ENCODE data around the gene UBQLN1. TPM values are rescaled to one million over a fixed set of nuclear protein-coding genes. Genes with fewer than 3 reads are reported as not detected.

UBQLN1 gene
- total and polyA plus RNA-seq, 2 donors (not counting 1 experiment from before 2014, with no cell fraction given) = 49.8 to 101 TPM

- Mint-ChIP-seq H3K9me3 (ENCODE audit: insufficient read depth) (peaks cover 2% of the 10 kb centered on the region), H3K4me1 (peaks cover 80% of the 10 kb centered on the region), H3K4me3 (peak overlapping the region; percentile 36), H3K27ac (no peak overlapping the region), H3K27me3 (no peaks in the 10 kb centered on the region)
- H2AFZ ChIP-seq (ENCODE audit: insufficient read depth, low read depth, low read length, poor library complexity, severe bottlenecking) = no peak overlapping the region
- no peak for DNase-seq
- intact Hi-C loops (cut with micrococcal nuclease) = no loop called here
- ATAC-seq (ENCODE audit: low read depth) = no peak
- TF ChIP-seq CTCF (IDR thresholded peaks at IDR 0.05) (no peak), EZH2 (IDR thresholded peaks at IDR 0.05; ENCODE audit: borderline replicate concordance, insufficient read depth, low read depth, low read length, poor library complexity, severe bottlenecking) (no peak)
- ChIA-PET CTCF (no interaction called here), POLR2A (no interaction called here)
- no peaks in the 10 kb centered on the region for H3K36me3 ChIP-seq (replicated peaks in 1 of 2; ENCODE audit: control extremely low read depth in 1 of 2, control insufficient read depth in 1 of 2, extremely low read depth in 1 of 2, insufficient read depth in 2 of 2, low read length in 1 of 2)
- H4K20me1 ChIP-seq (ENCODE audit: control insufficient read depth, insufficient read depth, low read length, poor library complexity, severe bottlenecking) = peaks cover 62% of the 10 kb centered on the region
- no peaks in the 10 kb centered on the region for H3K27me3 ChIP-seq (replicated peaks in 1 of 4; ENCODE audit: control extremely low read depth in 1 of 4, control insufficient read depth in 3 of 4, insufficient read depth in 4 of 4, low read length in 3 of 4)
- H3K27ac ChIP-seq (ENCODE audit: low read length in 2 of 2) = no peak overlapping the region
- peaks cover 100% of the 10 kb centered on the region for H3K79me2 ChIP-seq (ENCODE audit: control insufficient read depth, insufficient read depth, low read length)
- H3K4me3 ChIP-seq (ENCODE audit: control extremely low read depth in 1 of 5, extremely low read depth in 1 of 5, insufficient read depth in 1 of 5, low read depth in 2 of 5, low read length in 4 of 5) = no peak overlapping the region
- whole genome bisulfite sequencing (ENCODE audit: insufficient coverage) = 71% methylated on average over 2 of the region's 6 CpGs
- H3K4me1 ChIP-seq (ENCODE audit: control insufficient read depth in 2 of 2, insufficient read depth in 2 of 2, low read length in 2 of 2) = peaks cover 40 to 43% of the 10 kb centered on the region in 2 donors
- H3K9me3 ChIP-seq (ENCODE audit: control extremely low read depth in 1 of 3, control insufficient read depth in 2 of 3, insufficient read depth in 1 of 3, low read length in 2 of 3) = peaks cover 0 to 4% (median 0%) of the 10 kb centered on the region in 3 donors
- H3K9ac ChIP-seq (ENCODE audit: low read length) = no peak overlapping the region
- H3K4me2 ChIP-seq (replicated peaks; ENCODE audit: low read depth, low read length, poor library complexity, severe bottlenecking) = peak overlapping the region; percentile 16
Measured at GRCh38 chr9:83701769-83702168, 6.0 kb downstream of the UBQLN1 start.

GRCh38 chr9:83701286-83701685, 6.5 kb downstream of the UBQLN1 start:
- peaks cover 38 to 42% of the 10 kb centered on the region in 2 donors for H3K4me1 ChIP-seq (ENCODE audit: control insufficient read depth in 2 of 2, insufficient read depth in 2 of 2, low read length in 2 of 2)
- intact Hi-C loops (cut with micrococcal nuclease) = no loop called here
- H3K9me3 ChIP-seq (ENCODE audit: control extremely low read depth in 1 of 3, control insufficient read depth in 2 of 3, insufficient read depth in 1 of 3, low read length in 2 of 3) = peaks cover 0 to 4% (median 0%) of the 10 kb centered on the region in 3 donors
- ChIA-PET CTCF (interaction anchor here (1.6 kb wide), 1 partner anchor 80 kb away, joined by 4 read pairs; no protein-coding TSS in a partner anchor), POLR2A (no interaction called here)
- peaks cover 100% of the 10 kb centered on the region for H3K79me2 ChIP-seq (ENCODE audit: control insufficient read depth, insufficient read depth, low read length)
- H3K36me3 ChIP-seq (replicated peaks in 1 of 2; ENCODE audit: control extremely low read depth in 1 of 2, control insufficient read depth in 1 of 2, extremely low read depth in 1 of 2, insufficient read depth in 2 of 2, low read length in 1 of 2) = no peaks in the 10 kb centered on the region
- no peak overlapping the region for H3K4me3 Mint-ChIP-seq
- peaks cover 2% of the 10 kb centered on the region for H3K9me3 Mint-ChIP-seq (ENCODE audit: insufficient read depth)
- no peak overlapping the region for H3K27ac Mint-ChIP-seq
- H3K4me1 Mint-ChIP-seq = peaks cover 79% of the 10 kb centered on the region
- no peak overlapping the region for H3K9ac ChIP-seq (ENCODE audit: low read length)
- peaks cover 67% of the 10 kb centered on the region for H4K20me1 ChIP-seq (ENCODE audit: control insufficient read depth, insufficient read depth, low read length, poor library complexity, severe bottlenecking)
- H3K27me3 Mint-ChIP-seq = no peaks in the 10 kb centered on the region
- H3K4me3 ChIP-seq (ENCODE audit: control extremely low read depth in 1 of 5, extremely low read depth in 1 of 5, insufficient read depth in 1 of 5, low read depth in 2 of 5, low read length in 4 of 5) = no peak overlapping the region
- no peak overlapping the region for H3K27ac ChIP-seq (ENCODE audit: low read length in 2 of 2)
- H3K4me2 ChIP-seq (replicated peaks; ENCODE audit: low read depth, low read length, poor library complexity, severe bottlenecking) = peak overlapping the region; percentile 4
- no peaks in the 10 kb centered on the region for H3K27me3 ChIP-seq (replicated peaks in 1 of 4; ENCODE audit: control extremely low read depth in 1 of 4, control insufficient read depth in 3 of 4, insufficient read depth in 4 of 4, low read length in 3 of 4)
- ATAC-seq (ENCODE audit: low read depth) (no peak), DNase-seq (no peak)
- TF ChIP-seq EZH2 (IDR thresholded peaks at IDR 0.05; ENCODE audit: borderline replicate concordance, insufficient read depth, low read depth, low read length, poor library complexity, severe bottlenecking) = no peak
- TF ChIP-seq CTCF (IDR thresholded peaks at IDR 0.05) = no peak
- H2AFZ ChIP-seq (ENCODE audit: insufficient read depth, low read depth, low read length, poor library complexity, severe bottlenecking) = no peak overlapping the region
- WGBS (ENCODE audit: insufficient coverage) = no CpG with 5 or more reads among the region's 1 CpG

Measured in B cell (primary cell).